A673 (cell line): ENCODE measurements around the gene SCN1B. TPM values are rescaled to one million over a fixed set of nuclear protein-coding genes. Genes with fewer than 3 reads are reported as not detected.

Source experiments
- BruUV-seq: library from RNA; stranded (reverse); fragments of 400-500 nt; replicated peaks from 2 replicates; lab custom pipeline; 2021; lab: Mats Ljungman, UMichigan
- CTCF ChIA-PET: fragments of 300-600 bp; sonication (Branson Sonifier 250); formaldehyde crosslinking; loops from one replicate; lab custom pipeline; 2022; ENCODE audit warnings: antibody characterized with exemption; lab: Charles Lee
- POLR2A ChIA-PET: fragments of 300-600 bp; sonication (Branson Sonifier 250); formaldehyde crosslinking; loops from one replicate; lab custom pipeline; 2022; ENCODE audit warnings: antibody characterized with exemption; ENCODE audit not compliant: low non-redundant PET; lab: Charles Lee
- DNase-seq: peaks from one replicate; pipeline ENCODE4 v3.0.0-alpha.2; 2015; ENCODE audit warnings: low spot score
- H3K27ac ChIP-seq: fragments of 200-600 bp; sonication (generic); 2 replicates; pipeline ENCODE4 v1.5.1; 2016; ENCODE audit warnings: mixed run types, low read depth, mild to moderate bottlenecking, mixed read lengths, antibody characterized with exemption, low read length; ENCODE audit not compliant: poor library complexity, severe bottlenecking
- H3K27me3 ChIP-seq: fragments of 200-600 bp; sonication (generic); replicated peaks from 2 replicates; pipeline ENCODE4 v1.6.1; 2017; ENCODE audit warnings: mixed run types, low read depth, mild to moderate bottlenecking, mixed read lengths, antibody characterized with exemption, low read length; ENCODE audit not compliant: insufficient read depth, poor library complexity
- H3K36me3 ChIP-seq: fragments of 200-600 bp; sonication (generic); 2 replicates; pipeline ENCODE4 v1.6.1; 2016; ENCODE audit warnings: mixed run types, mild to moderate bottlenecking, mixed read lengths, antibody characterized with exemption, low read length; ENCODE audit not compliant: insufficient read depth, poor library complexity, severe bottlenecking
- H3K4me1 ChIP-seq: fragments of 200-600 bp; sonication (generic); 2 replicates; pipeline ENCODE4 v1.6.1; 2017; ENCODE audit warnings: mixed run types, mild to moderate bottlenecking, mixed read lengths, antibody characterized with exemption, low read length; ENCODE audit not compliant: insufficient read depth, poor library complexity, severe bottlenecking
- H3K4me3 ChIP-seq: fragments of 200-600 bp; sonication (generic); 2 replicates; pipeline ENCODE4 v1.5.1; 2016; ENCODE audit warnings: low read depth, mixed run types, mild to moderate bottlenecking, mixed read lengths, low read length; ENCODE audit not compliant: poor library complexity, severe bottlenecking
- H3K9me3 ChIP-seq: fragments of 200-600 bp; sonication (generic); 2 replicates; pipeline ENCODE4 v1.6.1; 2016; ENCODE audit warnings: mixed run types, low read depth, mild to moderate bottlenecking, mixed read lengths, antibody characterized with exemption, low read length; ENCODE audit not compliant: poor library complexity, severe bottlenecking
- EZH2 ChIP-seq: fragments of 200-600 bp; sonication (generic); IDR thresholded peaks from 2 replicates; pipeline ENCODE4 v1.6.1; 2017; ENCODE audit warnings: borderline replicate concordance, low read depth, mild to moderate bottlenecking, mixed read lengths, antibody characterized with exemption, low read length; ENCODE audit not compliant: poor library complexity, severe bottlenecking
- intact Hi-C: fragments of 100-400 bp; cut with micrococcal nuclease; formaldehyde crosslinking; loops from one replicate; pipeline ENCODE4 v1.10.0; 2022; ENCODE audit not compliant: unreplicated experiment
- total RNA-seq: library from RNA; stranded (reverse); gene quantifications from 2 replicates; pipeline ENCODE4 v1.2.3, GENCODE V29; 2021
- TF ChIP-seq, protein P1 (sequence below): fragments of 300-800, 200-600 bp; sonication (generic); conservative IDR thresholded peaks from 2 replicates; pipeline ENCODE4 v1.5.1; 2017; ENCODE audit warnings: low read depth, mild to moderate bottlenecking, antibody characterized with exemption, low read length, moderate library complexity, mixed read lengths

The SCN1B gene
- total RNA-seq, 1 experiment from 2014 or later, result 2.3 TPM

DNA sequence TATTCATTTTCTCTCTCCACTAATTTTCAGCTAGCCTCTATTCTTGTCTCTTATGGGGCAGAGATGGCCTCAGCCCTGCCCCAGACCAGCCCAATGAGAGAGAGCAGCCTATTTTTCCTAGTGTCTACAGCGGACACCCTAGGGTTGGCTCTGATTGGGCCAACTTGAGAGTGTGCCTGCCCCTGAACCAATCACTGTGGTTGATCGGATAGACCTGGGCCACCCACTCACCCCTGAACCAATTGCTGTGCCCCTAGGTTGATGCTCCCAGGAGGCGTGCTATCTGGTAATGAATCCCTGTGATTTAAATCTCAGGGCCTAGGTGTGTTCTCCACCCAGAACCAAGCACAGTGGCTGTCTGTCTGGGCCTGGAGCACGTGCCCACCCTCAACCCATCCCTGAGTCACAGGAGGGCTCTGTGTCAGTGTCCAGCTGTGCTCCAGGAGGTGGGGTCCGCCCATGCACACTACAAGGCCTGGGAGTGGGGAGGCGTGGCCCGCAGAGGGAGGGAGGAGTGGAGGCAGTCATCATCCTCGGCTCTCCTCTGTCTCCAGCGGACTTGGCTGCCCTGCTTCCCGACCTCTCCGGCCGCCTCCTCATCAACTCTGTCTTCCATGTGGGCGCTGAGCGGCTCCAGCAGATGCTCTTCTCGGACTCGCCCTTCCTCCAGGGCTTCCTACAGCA is 14.9 kb upstream of the SCN1B start:
- peaks cover 77% of the 10 kb centered on the region for H3K36me3 ChIP-seq
- H3K27ac ChIP-seq, result no peak overlapping the region
- no TSS peak for BruUV-seq
- DNase-seq, result no peak
- H3K4me1 ChIP-seq, result no peaks in the 10 kb centered on the region
- H3K9me3 ChIP-seq, result no peaks in the 10 kb centered on the region
- H3K27me3 ChIP-seq, result no peaks in the 10 kb centered on the region
- intact Hi-C loops, result loop anchor here (10.0 kb wide), 1 partner anchor 181 kb away; no protein-coding TSS in a partner anchor
- POLR2A ChIA-PET, result no interaction called here
- H3K4me3 ChIP-seq, result no peak overlapping the region
- TF ChIP-seq EZH2, result no peak
- CTCF ChIA-PET, result interaction anchor here (0.8 kb wide), 1 partner anchor 43 kb away, joined by 3 read pairs; no protein-coding TSS in a partner anchor

DNA sequence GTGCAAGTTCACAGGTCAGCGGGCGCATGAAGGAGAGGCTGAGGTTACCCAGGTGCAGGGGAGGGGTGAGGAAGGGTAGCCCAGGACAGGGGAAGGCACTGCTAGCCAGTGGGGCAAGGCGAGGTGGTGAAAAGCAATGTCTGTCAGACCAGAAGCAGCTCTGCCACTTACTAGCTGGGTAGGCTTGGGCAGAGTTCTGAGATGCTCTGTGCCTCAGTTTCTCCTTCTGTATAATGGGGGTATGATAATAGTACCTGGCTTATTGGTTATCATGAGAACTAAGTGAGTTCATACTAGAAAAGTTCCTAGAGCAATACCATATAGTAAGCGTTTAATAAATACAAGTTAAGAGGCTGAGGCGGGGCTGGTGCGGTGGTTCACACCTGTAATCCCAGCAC is 14.3 kb upstream of the SCN1B start:
- no TSS peak for BruUV-seq
- intact Hi-C loops, result loop anchor here (10.0 kb wide), 1 partner anchor 181 kb away; no protein-coding TSS in a partner anchor
- no peak for TF ChIP-seq EZH2
- TF ChIP-seq, protein P1, sequence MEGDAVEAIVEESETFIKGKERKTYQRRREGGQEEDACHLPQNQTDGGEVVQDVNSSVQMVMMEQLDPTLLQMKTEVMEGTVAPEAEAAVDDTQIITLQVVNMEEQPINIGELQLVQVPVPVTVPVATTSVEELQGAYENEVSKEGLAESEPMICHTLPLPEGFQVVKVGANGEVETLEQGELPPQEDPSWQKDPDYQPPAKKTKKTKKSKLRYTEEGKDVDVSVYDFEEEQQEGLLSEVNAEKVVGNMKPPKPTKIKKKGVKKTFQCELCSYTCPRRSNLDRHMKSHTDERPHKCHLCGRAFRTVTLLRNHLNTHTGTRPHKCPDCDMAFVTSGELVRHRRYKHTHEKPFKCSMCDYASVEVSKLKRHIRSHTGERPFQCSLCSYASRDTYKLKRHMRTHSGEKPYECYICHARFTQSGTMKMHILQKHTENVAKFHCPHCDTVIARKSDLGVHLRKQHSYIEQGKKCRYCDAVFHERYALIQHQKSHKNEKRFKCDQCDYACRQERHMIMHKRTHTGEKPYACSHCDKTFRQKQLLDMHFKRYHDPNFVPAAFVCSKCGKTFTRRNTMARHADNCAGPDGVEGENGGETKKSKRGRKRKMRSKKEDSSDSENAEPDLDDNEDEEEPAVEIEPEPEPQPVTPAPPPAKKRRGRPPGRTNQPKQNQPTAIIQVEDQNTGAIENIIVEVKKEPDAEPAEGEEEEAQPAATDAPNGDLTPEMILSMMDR, result no peak
- ChIA-PET CTCF (no interaction called here), POLR2A (no interaction called here)
- H3K27ac ChIP-seq, result no peak overlapping the region
- H3K9me3 ChIP-seq, result no peaks in the 10 kb centered on the region
- H3K36me3 ChIP-seq, result peaks cover 77% of the 10 kb centered on the region
- H3K4me3 ChIP-seq, result no peak overlapping the region
- H3K4me1 ChIP-seq, result no peaks in the 10 kb centered on the region
- H3K27me3 ChIP-seq, result no peaks in the 10 kb centered on the region
- DNase-seq, result no peak

DNA sequence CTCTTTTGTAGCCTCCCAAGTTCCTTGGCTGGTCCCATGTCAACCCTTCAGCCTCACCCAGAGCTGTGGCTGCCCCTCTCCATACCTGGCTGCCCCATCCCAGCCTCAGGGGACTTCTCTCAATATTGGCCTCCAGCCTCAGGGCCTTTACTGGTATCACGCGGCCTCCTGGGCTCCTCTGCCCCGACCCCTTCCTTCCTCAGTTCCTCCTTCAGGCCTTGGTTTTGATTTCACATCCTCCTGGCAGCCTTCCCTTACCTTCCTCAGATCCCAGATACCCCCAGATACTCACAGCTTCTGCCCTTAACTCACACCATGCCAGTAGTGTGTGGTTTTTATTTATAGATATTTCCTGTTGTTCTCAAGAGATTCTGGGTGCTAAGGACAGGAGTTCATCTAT is 12.8 kb upstream of the SCN1B start:
- TF ChIP-seq EZH2, result no peak
- TF ChIP-seq, protein P1, result no peak
- no peak for DNase-seq
- intact Hi-C loops, result loop anchor here (10.0 kb wide), 1 partner anchor 183 kb away; no protein-coding TSS in a partner anchor
- Histone ChIP-seq H3K4me3 (no peak overlapping the region), H3K27ac (no peak overlapping the region), H3K9me3 (no peaks in the 10 kb centered on the region), H3K27me3 (no peaks in the 10 kb centered on the region), H3K36me3 (peaks cover 74% of the 10 kb centered on the region), H3K4me1 (no peaks in the 10 kb centered on the region)
- CTCF ChIA-PET, result no interaction called here
- POLR2A ChIA-PET, result no interaction called here
- BruUV-seq, result no TSS peak
